Peyer's patch (tissue), 4 donors: ENCODE results near the gene SAG. TPM values are rescaled to one million over a fixed set of nuclear protein-coding genes. Genes with fewer than 3 reads are reported as not detected.
A peak's percentile ranks its signal among the peaks of the same experiment; 100 is the strongest.

Experiments
- DNase-seq, 3 donors: peaks; one replicate each; pipeline ENCODE4 v3.0.0-alpha.2; 2017 to 2019
- H3K27ac ChIP-seq, 4 donors: fragments of 200-600 bp; sonication (generic); one replicate each; pipeline ENCODE4 v1.5.1; 2016 to 2019
- H3K27me3 ChIP-seq, 2 donors: fragments of 200-600 bp; sonication (generic); one replicate each; pipeline ENCODE4 v1.5.1; 2019
- H3K36me3 ChIP-seq, 3 donors: fragments of 200-600 bp; sonication (generic); one replicate each; pipeline ENCODE4 v1.5.1; 2016 to 2019
- H3K4me1 ChIP-seq, 4 donors: fragments of 200-600 bp; sonication (generic); one replicate each; pipeline ENCODE4 v1.5.1; 2016 to 2019
- H3K4me3 ChIP-seq, 4 donors: fragments of 200-600 bp; sonication (generic); 1 replicate in 3 of 4; 2 replicates in 1 of 4; pipeline ENCODE4 v1.5.1; 2016 to 2019; ENCODE audit warnings: mild to moderate bottlenecking in 1 of 4
- H3K9me3 ChIP-seq, 4 donors: fragments of 200-600 bp; sonication (generic); one replicate each; pipeline ENCODE4 v1.5.1; 2016 to 2019; ENCODE audit warnings: mild to moderate bottlenecking in 1 of 4
- POLR2A ChIP-seq, 2 donors: fragments of 450-650 bp; IDR thresholded peaks; one replicate each; pipeline ENCODE4 v1.5.1; 2017; ENCODE audit warnings: antibody characterized with exemption in 2 of 2, mild to moderate bottlenecking in 2 of 2, moderate library complexity in 2 of 2
- total RNA-seq, 4 donors: library from RNA; depleted of rRNA; stranded (reverse); fragments of >200 nt; gene quantifications; one replicate each; pipeline ENCODE4 v1.1.0, GENCODE V29; 2016
- TF ChIP-seq, protein P1 (sequence below), 6 experiments: fragments of 450-650 bp in 4 of 6; fragments of 200-600 bp in 2 of 6; sonication (generic) in 1 of 6; IDR thresholded peaks; one replicate each; pipeline ENCODE4 v1.5.1; 2017 to 2019; ENCODE audit warnings: antibody characterized with exemption in 6 of 6, mild to moderate bottlenecking in 3 of 6, moderate library complexity in 1 of 6

SAG gene
- total RNA-seq, 4 donors from 2014 or later: not detected

DNA sequence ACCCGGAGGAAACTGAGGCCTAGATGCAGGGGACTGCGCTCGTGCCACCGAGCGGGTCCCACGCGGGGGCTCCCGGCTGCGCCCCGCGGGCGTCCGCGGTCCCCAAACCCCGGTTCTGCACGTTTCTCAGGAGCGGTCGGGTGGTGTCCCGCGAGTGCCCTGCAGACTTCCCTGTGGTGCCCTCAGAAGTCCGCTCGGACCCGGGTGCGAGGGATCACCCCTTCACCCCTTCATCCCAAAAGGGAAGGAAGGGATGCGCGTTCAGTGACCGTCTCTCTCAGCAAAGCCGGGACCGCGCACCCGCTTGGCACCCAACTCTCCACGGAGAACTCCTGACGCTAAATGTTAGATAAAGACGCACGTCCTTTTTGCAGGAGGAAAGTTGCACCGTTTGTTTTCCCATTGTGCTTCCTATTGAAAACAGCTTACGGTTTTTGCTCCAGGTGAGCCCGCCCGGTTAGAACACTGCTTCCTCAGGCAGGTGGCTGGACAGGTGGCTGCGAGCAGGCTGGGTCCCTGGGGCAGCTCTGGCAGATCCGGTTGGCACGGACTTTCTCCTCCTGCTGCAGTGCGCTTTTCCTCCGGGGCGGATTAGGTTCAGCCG is 47.5 kb downstream of the SAG start:
- Histone ChIP-seq H3K27me3 (no peaks in the 10 kb centered on the region), H3K36me3 (no peaks in the 10 kb centered on the region), H3K9me3 (no peaks in the 10 kb centered on the region), H3K4me3 (peak overlapping the region; percentile 61 to 70 (median 68)), H3K27ac (peak overlapping the region; percentile 26 to 72 (median 42)), H3K4me1 (peaks cover 4 to 44% (median 15%) of the 10 kb centered on the region in 4 donors)
- peak in 1 of 2 donors; percentile 25 for TF ChIP-seq POLR2A (IDR thresholded peaks at IDR 0.05)
- TF ChIP-seq, protein P1, sequence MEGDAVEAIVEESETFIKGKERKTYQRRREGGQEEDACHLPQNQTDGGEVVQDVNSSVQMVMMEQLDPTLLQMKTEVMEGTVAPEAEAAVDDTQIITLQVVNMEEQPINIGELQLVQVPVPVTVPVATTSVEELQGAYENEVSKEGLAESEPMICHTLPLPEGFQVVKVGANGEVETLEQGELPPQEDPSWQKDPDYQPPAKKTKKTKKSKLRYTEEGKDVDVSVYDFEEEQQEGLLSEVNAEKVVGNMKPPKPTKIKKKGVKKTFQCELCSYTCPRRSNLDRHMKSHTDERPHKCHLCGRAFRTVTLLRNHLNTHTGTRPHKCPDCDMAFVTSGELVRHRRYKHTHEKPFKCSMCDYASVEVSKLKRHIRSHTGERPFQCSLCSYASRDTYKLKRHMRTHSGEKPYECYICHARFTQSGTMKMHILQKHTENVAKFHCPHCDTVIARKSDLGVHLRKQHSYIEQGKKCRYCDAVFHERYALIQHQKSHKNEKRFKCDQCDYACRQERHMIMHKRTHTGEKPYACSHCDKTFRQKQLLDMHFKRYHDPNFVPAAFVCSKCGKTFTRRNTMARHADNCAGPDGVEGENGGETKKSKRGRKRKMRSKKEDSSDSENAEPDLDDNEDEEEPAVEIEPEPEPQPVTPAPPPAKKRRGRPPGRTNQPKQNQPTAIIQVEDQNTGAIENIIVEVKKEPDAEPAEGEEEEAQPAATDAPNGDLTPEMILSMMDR (IDR thresholded peaks at IDR 0.05): no peak
- peak; percentile 30 to 79 (median 75) for DNase-seq

DNA sequence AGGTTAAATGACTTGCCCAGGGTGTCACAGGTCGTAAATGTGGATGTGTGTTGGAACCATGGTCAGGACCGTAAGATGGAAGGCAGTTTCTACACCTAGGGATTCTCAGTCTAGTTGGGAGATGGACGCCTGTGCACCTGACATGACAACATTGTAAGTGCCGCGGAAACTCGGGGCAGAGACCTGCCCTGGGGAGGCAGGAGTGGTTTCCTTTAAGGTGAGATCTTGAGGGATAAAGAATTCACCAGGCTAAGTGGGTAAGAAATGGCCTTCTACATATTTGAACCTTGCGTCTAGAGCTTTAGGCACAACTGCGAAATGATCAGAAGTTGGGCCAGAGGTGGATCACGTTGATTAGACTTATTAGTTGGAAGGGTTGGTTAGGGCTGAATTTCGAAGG is 48.3 kb downstream of the SAG start:
- peak in 1 of 3 donors; percentile 14 for DNase-seq
- peak overlapping the region in 2 of 4 donors; percentile 66 to 69 for H3K4me3 ChIP-seq
- no peaks in the 10 kb centered on the region for H3K36me3 ChIP-seq
- peaks cover 0 to 37% (median 12%) of the 10 kb centered on the region in 4 donors for H3K4me1 ChIP-seq
- no peaks in the 10 kb centered on the region for H3K27me3 ChIP-seq
- no peaks in the 10 kb centered on the region for H3K9me3 ChIP-seq
- H3K27ac ChIP-seq: peak overlapping the region in 2 of 4 donors; percentile 50 to 72
- no peak for TF ChIP-seq POLR2A (IDR thresholded peaks at IDR 0.05)
- TF ChIP-seq, protein P1 (IDR thresholded peaks at IDR 0.05): no peak

DNA sequence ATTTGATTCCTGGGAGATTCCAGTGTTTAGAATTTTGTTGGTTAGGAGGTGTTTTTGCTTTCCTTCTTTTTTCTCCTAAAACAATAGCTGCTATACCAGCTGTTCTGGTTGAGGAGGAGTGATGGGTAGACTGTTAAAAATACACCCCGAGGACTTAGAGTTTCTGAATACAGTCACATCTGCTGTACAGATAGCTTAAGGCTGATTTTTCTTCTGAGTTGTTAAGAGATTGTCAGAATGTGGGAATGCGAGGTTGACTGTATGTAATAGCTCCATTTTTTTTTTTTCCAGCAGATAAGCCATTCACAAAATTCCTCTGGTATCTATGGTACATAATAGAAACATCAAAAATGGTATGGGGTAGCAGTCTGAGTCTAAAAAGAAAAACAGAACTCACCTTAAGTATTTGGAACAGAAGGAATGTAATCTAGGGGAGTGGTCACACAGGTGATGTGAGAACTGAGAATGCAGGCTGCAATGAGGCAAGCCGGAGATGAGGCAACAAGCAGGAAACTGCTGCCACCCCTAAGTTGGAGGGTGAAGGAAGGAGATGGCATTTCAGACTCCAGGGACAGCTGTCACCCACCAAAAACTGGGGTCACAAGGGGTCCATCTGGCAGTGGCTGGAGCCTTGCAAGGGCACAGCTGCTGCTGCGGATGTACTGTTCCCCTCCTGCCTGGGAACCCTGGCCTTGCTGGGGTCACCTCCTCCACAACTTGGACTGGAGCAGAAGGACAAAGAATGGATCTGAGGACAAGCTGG is 49.1 kb downstream of the SAG start:
- DNase-seq: peak in 1 of 3 donors; percentile 35
- no peaks in the 10 kb centered on the region for H3K9me3 ChIP-seq
- no peak for TF ChIP-seq POLR2A (IDR thresholded peaks at IDR 0.05)
- TF ChIP-seq, protein P1 (IDR thresholded peaks at IDR 0.05): no peak
- no peaks in the 10 kb centered on the region for H3K27me3 ChIP-seq
- peaks cover 0 to 30% (median 12%) of the 10 kb centered on the region in 4 donors for H3K4me1 ChIP-seq
- peak overlapping the region in 3 of 4 donors; percentile 20 to 72 (median 50) for H3K27ac ChIP-seq
- H3K4me3 ChIP-seq: peak overlapping the region in 1 of 4 donors; percentile 66
- no peaks in the 10 kb centered on the region for H3K36me3 ChIP-seq

DNA sequence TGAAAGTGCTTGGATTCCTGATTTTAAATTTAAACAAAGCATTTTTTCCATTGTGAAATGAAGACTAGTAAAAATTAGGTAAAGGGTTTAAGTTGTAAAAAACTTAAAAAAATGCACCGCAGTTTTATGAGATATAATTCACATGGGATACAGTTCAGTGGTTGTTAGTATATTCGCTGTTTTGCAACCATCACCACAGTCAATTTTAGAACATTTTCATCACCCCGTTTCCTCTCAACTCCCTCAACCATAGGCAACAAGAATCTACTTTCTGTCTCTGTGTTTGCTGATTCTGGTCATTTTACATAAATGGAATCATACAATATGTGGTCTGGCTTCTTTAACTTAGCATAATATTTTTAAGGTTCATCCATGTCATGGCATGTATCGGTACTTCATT is 50.7 kb downstream of the SAG start:
- DNase-seq: no peak
- H3K4me3 ChIP-seq: no peak overlapping the region
- H3K4me1 ChIP-seq: peaks cover 0 to 26% (median 7%) of the 10 kb centered on the region in 4 donors
- peak overlapping the region in 1 of 4 donors; percentile 17 for H3K27ac ChIP-seq
- no peaks in the 10 kb centered on the region for H3K9me3 ChIP-seq
- H3K27me3 ChIP-seq: no peaks in the 10 kb centered on the region
- H3K36me3 ChIP-seq: no peaks in the 10 kb centered on the region
- no peak for TF ChIP-seq POLR2A (IDR thresholded peaks at IDR 0.05)
- TF ChIP-seq, protein P1 (IDR thresholded peaks at IDR 0.05): no peak

DNA sequence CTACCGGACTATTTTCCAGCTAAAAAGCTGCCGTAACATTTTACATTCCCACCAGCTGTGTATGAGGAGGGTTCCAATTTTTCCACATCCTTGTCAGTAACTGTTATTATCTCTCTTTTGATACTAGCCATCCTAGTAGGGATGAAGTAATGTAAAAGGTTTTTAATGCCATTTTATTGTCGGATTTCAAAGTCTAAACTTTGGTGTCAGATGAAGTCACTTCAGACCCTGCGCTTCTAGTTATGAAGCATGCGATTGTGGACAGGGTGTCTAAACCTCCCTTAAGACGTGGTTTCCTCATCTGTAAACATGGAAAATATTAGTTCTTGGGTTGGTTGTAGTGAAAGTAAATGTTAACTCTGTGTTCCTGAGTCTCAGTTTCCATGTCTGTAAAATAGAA is 51.3 kb downstream of the SAG start:
- Histone ChIP-seq H3K27me3 (no peaks in the 10 kb centered on the region), H3K4me1 (peaks cover 0 to 20% (median 3%) of the 10 kb centered on the region in 4 donors), H3K9me3 (no peaks in the 10 kb centered on the region), H3K36me3 (no peaks in the 10 kb centered on the region), H3K27ac (no peak overlapping the region), H3K4me3 (no peak overlapping the region)
- TF ChIP-seq, protein P1 (IDR thresholded peaks at IDR 0.05): no peak
- TF ChIP-seq POLR2A (IDR thresholded peaks at IDR 0.05): no peak
- no peak for DNase-seq
